ENCODE data around the gene ARL16.

ARL16 gene

GRCh38 chr17:81696218-81696941, 12.8 kb upstream of the ARL16 start:
- ChIA-PET POLR2A (interaction anchor here (2.1 to 2.3 kb wide), 2 partner anchors 12 to 13 kb away, joined by 9 to 24 read pairs; partner anchors contain the start of genes ARL16 and HGS), CTCF (interaction anchor here (0.5 kb wide), 1 partner anchor 947 kb away, joined by 3 read pairs; no protein-coding TSS in a partner anchor)
- TF ChIP-seq CTBP1 (IDR thresholded peaks at IDR 0.05; ENCODE audit: borderline replicate concordance) (no peak), FOXK2 (IDR thresholded peaks at IDR 0.05) (no peak), FOXM1 (IDR thresholded peaks at IDR 0.05; ENCODE audit: borderline replicate concordance) (no peak), SUZ12 (IDR thresholded peaks at IDR 0.05) (no peak), PKNOX1 (IDR thresholded peaks at IDR 0.05) (no peak), TARDBP (IDR thresholded peaks at IDR 0.05) (no peak), L3MBTL2 (conservative IDR thresholded peaks at IDR 0.05) (no peak), LEF1 (IDR thresholded peaks at IDR 0.05; ENCODE audit: borderline replicate concordance) (no peak), ELF4 (IDR thresholded peaks at IDR 0.05) (no peak), FOXA1 (IDR thresholded peaks at IDR 0.05) (no peak), SP1 (IDR thresholded peaks at IDR 0.05) (no peak)

DNA sequence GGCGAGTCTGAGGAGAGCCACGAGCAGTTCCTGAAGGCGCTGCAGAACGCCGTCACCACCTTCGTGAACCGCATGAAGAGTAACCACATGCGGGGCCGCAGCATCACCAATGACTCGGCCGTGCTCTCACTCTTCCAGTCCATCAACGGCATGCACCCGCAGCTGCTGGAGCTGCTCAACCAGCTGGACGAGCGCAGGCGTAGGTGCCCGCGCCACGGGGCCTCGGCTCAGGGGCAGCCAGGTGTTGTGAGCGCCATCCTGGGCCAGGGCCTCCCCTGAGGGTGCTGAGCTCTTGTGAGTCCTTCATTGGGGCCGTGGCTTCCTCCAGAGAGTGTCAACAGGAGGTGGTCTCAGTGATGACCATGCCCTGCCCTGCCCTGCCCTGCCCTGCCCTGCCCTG, 12.2 kb upstream of the ARL16 start:
- no peak for DNase-seq (ENCODE audit: extremely low spot score)
- ChIA-PET POLR2A (interaction anchor here (2.1 to 2.3 kb wide), 2 partner anchors 11 to 14 kb away, joined by 9 to 24 read pairs; partner anchors contain the start of genes ARL16 and HGS), CTCF (interaction anchor here (0.5 kb wide), 1 partner anchor 947 kb away, joined by 3 read pairs; no protein-coding TSS in a partner anchor)
- TF ChIP-seq LEF1 (IDR thresholded peaks at IDR 0.05; ENCODE audit: borderline replicate concordance) (no peak), ELF4 (IDR thresholded peaks at IDR 0.05) (no peak), HDGF (IDR thresholded peaks at IDR 0.05; ENCODE audit: borderline replicate concordance) (no peak), CTBP1 (IDR thresholded peaks at IDR 0.05; ENCODE audit: borderline replicate concordance) (no peak), BHLHE40 (IDR thresholded peaks at IDR 0.05; ENCODE audit: borderline replicate concordance) (no peak)

More at GRCh38 chr17:81696218-81696941, 12.8 kb upstream of the ARL16 start:
- DNase-seq (ENCODE audit: extremely low spot score) = no peak

DNA sequence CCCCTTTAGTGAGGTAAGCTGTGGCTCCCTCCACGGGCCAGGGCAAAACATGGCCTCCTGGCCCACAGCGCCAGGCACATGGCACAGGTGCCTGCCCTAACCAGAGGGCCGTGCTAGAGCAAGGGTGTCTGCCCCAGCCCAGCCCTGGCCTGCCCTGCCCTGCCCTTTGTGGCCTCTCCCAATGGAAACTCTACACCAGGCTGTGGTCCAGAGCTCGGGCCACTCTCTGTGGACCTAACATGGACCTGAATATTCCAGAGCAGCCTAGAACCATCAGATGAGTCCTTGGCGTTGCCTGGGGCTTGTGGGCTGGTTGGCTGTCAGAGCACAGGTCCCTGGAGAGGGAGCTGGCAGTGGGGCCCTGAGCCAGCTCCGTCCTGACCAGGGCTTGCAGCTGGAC, 11.6 kb upstream of the ARL16 start:
- ChIA-PET CTCF (no interaction called here), POLR2A (interaction anchor here (2.1 to 2.3 kb wide), 2 partner anchors 11 to 14 kb away, joined by 9 to 24 read pairs; partner anchors contain the start of genes ARL16 and HGS)
- no peak for DNase-seq (ENCODE audit: extremely low spot score)
- TF ChIP-seq SP1 (IDR thresholded peaks at IDR 0.05) = no peak
- no peak for TF ChIP-seq FOXM1 (IDR thresholded peaks at IDR 0.05; ENCODE audit: borderline replicate concordance)
- TF ChIP-seq SUZ12 (IDR thresholded peaks at IDR 0.05) = no peak
- no peak for TF ChIP-seq TARDBP (IDR thresholded peaks at IDR 0.05)
- no peak for TF ChIP-seq PKNOX1 (IDR thresholded peaks at IDR 0.05)
- TF ChIP-seq FOXK2 (IDR thresholded peaks at IDR 0.05) = no peak
- TF ChIP-seq ZNF384 (IDR thresholded peaks at IDR 0.05) = no peak
- no peak for TF ChIP-seq BHLHE40 (IDR thresholded peaks at IDR 0.05; ENCODE audit: borderline replicate concordance)
- no peak for TF ChIP-seq NFRKB (IDR thresholded peaks at IDR 0.05)
- no peak for TF ChIP-seq L3MBTL2 (conservative IDR thresholded peaks at IDR 0.05)
- TF ChIP-seq FOXA1 (IDR thresholded peaks at IDR 0.05) = no peak
- no peak for TF ChIP-seq ELF4 (IDR thresholded peaks at IDR 0.05)
- no peak for TF ChIP-seq CTBP1 (IDR thresholded peaks at IDR 0.05; ENCODE audit: borderline replicate concordance)
- no peak for TF ChIP-seq HDGF (IDR thresholded peaks at IDR 0.05; ENCODE audit: borderline replicate concordance)
- TF ChIP-seq ARNT (IDR thresholded peaks at IDR 0.05) = no peak
- TF ChIP-seq LEF1 (IDR thresholded peaks at IDR 0.05; ENCODE audit: borderline replicate concordance) = no peak

DNA sequence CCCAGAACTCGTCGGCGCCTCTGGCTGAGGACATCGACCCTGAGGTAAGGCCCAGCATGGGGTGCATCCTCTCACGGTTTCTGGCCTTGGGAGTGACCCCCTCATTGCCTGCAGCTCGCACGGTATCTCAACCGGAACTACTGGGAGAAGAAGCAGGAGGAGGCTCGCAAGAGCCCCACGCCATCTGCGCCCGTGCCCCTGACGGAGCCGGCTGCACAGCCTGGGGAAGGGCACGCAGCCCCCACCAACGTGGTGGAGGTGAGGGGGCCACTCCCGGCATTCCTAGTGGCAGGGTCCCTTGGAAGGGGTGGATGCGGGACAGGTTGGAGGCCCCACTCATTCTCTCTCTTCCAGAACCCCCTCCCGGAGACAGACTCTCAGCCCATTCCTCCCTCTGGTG, 11.2 kb upstream of the ARL16 start:
- ChIA-PET POLR2A (interaction anchor here (2.1 to 2.3 kb wide), 2 partner anchors 10 to 15 kb away, joined by 9 to 24 read pairs; partner anchors contain the start of genes ARL16 and HGS), CTCF (no interaction called here)
- TF ChIP-seq PKNOX1 (IDR thresholded peaks at IDR 0.05) (no peak), ELF4 (IDR thresholded peaks at IDR 0.05) (no peak), FOXK2 (IDR thresholded peaks at IDR 0.05) (no peak), ZNF384 (IDR thresholded peaks at IDR 0.05) (no peak), BHLHE40 (IDR thresholded peaks at IDR 0.05; ENCODE audit: borderline replicate concordance) (no peak), ARNT (IDR thresholded peaks at IDR 0.05) (no peak), SP1 (IDR thresholded peaks at IDR 0.05) (no peak), TARDBP (IDR thresholded peaks at IDR 0.05) (no peak), NFRKB (IDR thresholded peaks at IDR 0.05) (no peak), SUZ12 (IDR thresholded peaks at IDR 0.05) (no peak), CTBP1 (IDR thresholded peaks at IDR 0.05; ENCODE audit: borderline replicate concordance) (no peak)
- no peak for DNase-seq (ENCODE audit: extremely low spot score)

DNA sequence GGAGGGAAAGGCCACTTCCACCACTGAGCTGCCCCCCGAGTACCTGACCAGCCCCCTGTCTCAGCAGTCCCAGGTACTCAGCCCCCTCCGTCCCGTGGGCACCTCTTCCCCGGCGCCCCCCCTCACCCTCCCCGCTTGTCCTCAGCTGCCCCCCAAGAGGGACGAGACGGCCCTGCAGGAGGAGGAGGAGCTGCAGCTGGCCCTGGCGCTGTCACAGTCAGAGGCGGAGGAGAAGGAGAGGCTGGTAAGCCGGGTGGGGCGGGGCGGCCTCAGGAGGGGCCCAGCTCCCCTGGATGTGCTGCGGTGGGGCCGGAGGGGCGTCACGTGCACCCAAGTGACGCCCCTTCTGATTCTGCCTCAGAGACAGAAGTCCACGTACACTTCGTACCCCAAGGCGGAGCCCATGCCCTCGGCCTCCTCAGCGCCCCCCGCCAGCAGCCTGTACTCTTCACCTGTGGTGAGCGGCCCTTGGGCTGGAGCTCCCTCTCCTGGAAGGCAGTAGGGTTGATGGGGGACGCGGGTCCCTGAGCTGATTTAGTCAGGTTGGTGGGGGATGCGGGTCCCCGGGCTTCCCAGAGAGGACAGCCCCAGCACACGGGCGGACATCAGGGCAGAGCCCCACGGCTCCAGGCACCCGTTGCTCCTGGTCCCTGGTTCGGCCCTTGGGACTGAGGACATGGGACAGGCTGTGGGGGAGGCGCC, 10.1 kb upstream of the ARL16 start:
- ChIA-PET POLR2A (interaction anchor here (1.2 to 1.9 kb wide), 3 partner anchors 9 to 17 kb away, joined by 4 to 12 read pairs (median 10); partner anchors contain the start of genes ARL16, HGS and MRPL12), CTCF (interaction anchor here (0.7 kb wide), 1 partner anchor 29 kb away, joined by 3 read pairs; no protein-coding TSS in a partner anchor)
- peak; percentile 34 for DNase-seq (ENCODE audit: extremely low spot score)
- TF ChIP-seq ARNT (IDR thresholded peaks at IDR 0.05) = no peak
- TF ChIP-seq BHLHE40 (IDR thresholded peaks at IDR 0.05; ENCODE audit: borderline replicate concordance) = no peak
- no peak for TF ChIP-seq ZNF384 (IDR thresholded peaks at IDR 0.05)
- no peak for TF ChIP-seq HDGF (IDR thresholded peaks at IDR 0.05; ENCODE audit: borderline replicate concordance)
- TF ChIP-seq SP1 (IDR thresholded peaks at IDR 0.05) = no peak
- no peak for TF ChIP-seq FOXK2 (IDR thresholded peaks at IDR 0.05)
- no peak for TF ChIP-seq CTBP1 (IDR thresholded peaks at IDR 0.05; ENCODE audit: borderline replicate concordance)
- TF ChIP-seq NFRKB (IDR thresholded peaks at IDR 0.05) = no peak
- TF ChIP-seq ELF4 (IDR thresholded peaks at IDR 0.05) = no peak
- no peak for TF ChIP-seq FOXA1 (IDR thresholded peaks at IDR 0.05)
- TF ChIP-seq PKNOX1 (IDR thresholded peaks at IDR 0.05) = no peak

Measured in HEK293T (cell line).